Fibroblast of lung (primary cell): ENCODE measurements around the gene CNNM3. TPM values are rescaled to one million over a fixed set of nuclear protein-coding genes. Genes with fewer than 3 reads are reported as not detected.

Source experiments
- DNase-seq, 2 donors: peaks; one replicate each; pipeline versions ENCODE4 v3.0.0 to v3.0.0-alpha.2; 2010; ENCODE audit warnings: low read depth in 2 of 2
- H2AFZ ChIP-seq: 2 replicates; pipeline ENCODE4 v1.5.1; 2012; ENCODE audit warnings: low read length, control low read depth, inconsistent platforms
- H3K27ac ChIP-seq: 2 replicates; pipeline ENCODE4 v1.5.1; 2011; ENCODE audit warnings: low read length, control low read depth; ENCODE audit not compliant: insufficient read depth
- H3K27me3 ChIP-seq: 2 replicates; pipeline ENCODE4 v1.5.1; 2011; ENCODE audit warnings: mild to moderate bottlenecking, low read length; ENCODE audit not compliant: control insufficient read depth, insufficient read depth
- H3K36me3 ChIP-seq: 2 replicates; pipeline ENCODE4 v1.5.1; 2011; ENCODE audit warnings: low read length; ENCODE audit not compliant: control insufficient read depth, insufficient read depth
- H3K4me1 ChIP-seq: 2 replicates; pipeline ENCODE4 v1.5.1; 2011; ENCODE audit warnings: low read length; ENCODE audit not compliant: control insufficient read depth, insufficient read depth; ENCODE audit errors: extremely low read depth
- H3K4me2 ChIP-seq: 2 replicates; pipeline ENCODE4 v1.5.1; 2011; ENCODE audit warnings: low read length, control low read depth; ENCODE audit not compliant: insufficient read depth; ENCODE audit errors: extremely low read depth
- H3K4me3 ChIP-seq, 4 experiments: fragments of 200-600 bp in 1 of 4; sonication (generic) in 1 of 4; replicated peaks in 1 of 4; 2 replicates each; pipeline ENCODE4 v1.5.1; 2011 to 2016; ENCODE audit warnings: low read length in 4 of 4, low read depth in 3 of 4, mild to moderate bottlenecking in 3 of 4, control low read depth in 2 of 4, inconsistent platforms in 1 of 4, mixed read lengths in 1 of 4; ENCODE audit not compliant: insufficient read depth in 1 of 4; ENCODE audit errors: control extremely low read depth in 1 of 4
- H3K79me2 ChIP-seq: 2 replicates; pipeline ENCODE4 v1.5.1; 2012; ENCODE audit warnings: mild to moderate bottlenecking, low read length, inconsistent platforms; ENCODE audit not compliant: control insufficient read depth, insufficient read depth
- H3K9ac ChIP-seq: 2 replicates; pipeline ENCODE4 v1.5.1; 2011; ENCODE audit warnings: mild to moderate bottlenecking, low read length, control low read depth; ENCODE audit not compliant: insufficient read depth
- H3K9me3 ChIP-seq: 2 replicates; pipeline ENCODE4 v1.5.1; 2012; ENCODE audit warnings: low read depth, low read length; ENCODE audit not compliant: control insufficient read depth, insufficient read depth
- H4K20me1 ChIP-seq: 2 replicates; pipeline ENCODE4 v1.5.1; 2011; ENCODE audit warnings: low read length; ENCODE audit not compliant: control insufficient read depth, insufficient read depth; ENCODE audit errors: extremely low read depth
- CTCF ChIP-seq, 2 donors: IDR thresholded peaks in 1 of 2; conservative IDR thresholded peaks in 1 of 2; 1 replicate in 1 of 2; 2 replicates in 1 of 2; pipeline ENCODE4 v1.5.1; 2011 to 2012; ENCODE audit warnings: low read length in 2 of 2, control low read depth in 1 of 2, inconsistent platforms in 1 of 2, low read depth in 1 of 2, mild to moderate bottlenecking in 1 of 2
- EZH2 ChIP-seq: IDR thresholded peaks from 2 replicates; pipeline ENCODE4 v1.5.1; 2012; ENCODE audit warnings: low read length, control low read depth, mild to moderate bottlenecking; ENCODE audit errors: missing control alignments
- polyA plus RNA-seq, 2 donors: library from polyadenylated mRNA; depleted of rRNA in 1 of 2; stranded (reverse) in 1 of 2; unstranded in 1 of 2; fragments of >200 nt; gene quantifications; 2 replicates each; pipeline ENCODE4 v1.2.1, GENCODE V29; 2011 to 2012; ENCODE audit warnings: missing spikeins in 1 of 2
- total RNA-seq: library from RNA; depleted of rRNA; stranded (reverse); fragments of >200 nt; gene quantifications from 2 replicates; pipeline ENCODE4 v1.2.1, GENCODE V29; 2014

Gene CNNM3
- total and polyA plus RNA-seq, 2 donors (not counting 1 experiment from before 2014, with no cell fraction given): 4.3 to 9.9 TPM

GRCh38 chr2:96852667-96853066 is 36.6 kb downstream of the CNNM3 start:
- Histone ChIP-seq H3K4me3 (no peak overlapping the region), H3K79me2 (peaks cover 6% of the 10 kb centered on the region), H3K9ac (no peak overlapping the region), H3K27ac (no peak overlapping the region), H4K20me1 (no peaks in the 10 kb centered on the region), H3K4me2 (no peak overlapping the region), H3K27me3 (no peaks in the 10 kb centered on the region), H2AFZ (no peak overlapping the region), H3K36me3 (peaks cover 4% of the 10 kb centered on the region), H3K4me1 (peaks cover 3% of the 10 kb centered on the region), H3K9me3 (no peaks in the 10 kb centered on the region)
- DNase-seq: no peak
- TF ChIP-seq EZH2 (no peak), CTCF (conservative IDR thresholded peaks at IDR 0.05 in 1 of 2, IDR thresholded peaks at IDR 0.05 in 1 of 2; ENCODE audit: low read depth in 1 of 2, low read length in 2 of 2) (no peak)

DNA sequence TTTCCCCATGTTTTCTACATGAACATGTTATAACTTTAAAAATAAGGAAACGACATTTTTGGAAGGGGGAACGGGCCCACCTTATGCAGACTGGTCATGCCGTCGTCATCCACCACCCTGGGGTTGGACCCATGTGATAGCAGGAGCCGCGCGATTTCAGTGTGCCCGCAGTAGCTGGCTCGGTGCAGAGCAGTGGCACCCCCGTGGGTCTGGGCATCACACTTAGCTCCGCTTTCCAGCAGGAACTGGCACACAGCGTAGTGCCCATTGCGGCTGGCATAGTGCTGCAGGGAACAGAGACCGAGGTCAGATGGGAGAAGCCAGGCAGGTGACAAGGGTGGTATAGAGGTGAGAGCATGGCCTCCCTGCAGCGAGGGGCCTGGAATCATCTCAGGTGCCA is 37.3 kb downstream of the CNNM3 start:
- TF ChIP-seq CTCF (conservative IDR thresholded peaks at IDR 0.05 in 1 of 2, IDR thresholded peaks at IDR 0.05 in 1 of 2; ENCODE audit: low read depth in 1 of 2, low read length in 2 of 2): no peak
- no peak for TF ChIP-seq EZH2
- no peaks in the 10 kb centered on the region for H3K9me3 ChIP-seq
- H2AFZ ChIP-seq: no peak overlapping the region

GRCh38 chr2:96856776-96857666 is 41.0 kb downstream of the CNNM3 start:
- H3K4me1 ChIP-seq: peaks cover 9% of the 10 kb centered on the region
- no peaks in the 10 kb centered on the region for H3K27me3 ChIP-seq
- no peaks in the 10 kb centered on the region for H3K9me3 ChIP-seq
- no peaks in the 10 kb centered on the region for H4K20me1 ChIP-seq
- peak overlapping the region; percentile 60 for H3K4me2 ChIP-seq
- DNase-seq: peak in 1 of 2 donors; percentile 25
- H2AFZ ChIP-seq: peak overlapping the region; percentile 69
- peak overlapping the region; percentile 70 for H3K9ac ChIP-seq
- H3K27ac ChIP-seq: peak overlapping the region; percentile 72
- H3K4me3 ChIP-seq: peak overlapping the region; percentile 65 to 93 (median 84)
- peaks cover 6% of the 10 kb centered on the region for H3K79me2 ChIP-seq
- TF ChIP-seq CTCF (conservative IDR thresholded peaks at IDR 0.05 in 1 of 2, IDR thresholded peaks at IDR 0.05 in 1 of 2; ENCODE audit: low read depth in 1 of 2, low read length in 2 of 2) (no peak), EZH2 (no peak)
- H3K36me3 ChIP-seq: peaks cover 22% of the 10 kb centered on the region

More for the DNA sequence above, 37.3 kb downstream of the CNNM3 start:
- peaks cover 4% of the 10 kb centered on the region for H3K36me3 ChIP-seq
- no peak overlapping the region for H3K4me2 ChIP-seq
- H3K4me3 ChIP-seq: no peak overlapping the region
- no peaks in the 10 kb centered on the region for H4K20me1 ChIP-seq
- H3K27ac ChIP-seq: no peak overlapping the region
- no peak for DNase-seq
- H3K79me2 ChIP-seq: peaks cover 6% of the 10 kb centered on the region
- no peak overlapping the region for H3K9ac ChIP-seq
- no peaks in the 10 kb centered on the region for H3K27me3 ChIP-seq
- H3K4me1 ChIP-seq: peaks cover 3% of the 10 kb centered on the region
